Epithelial cell of esophagus (primary cell): ENCODE results near the gene FILIP1L.

ENCODE experiments used
- DNase-seq: peaks from one replicate; pipeline ENCODE4 v3.0.0; 2010; ENCODE audit warnings: low read depth
- H3K4me3 ChIP-seq: 2 replicates; pipeline ENCODE4 v1.5.1; 2011; ENCODE audit warnings: mild to moderate bottlenecking, low read length, control low read depth
- CTCF ChIP-seq: IDR thresholded peaks from 2 replicates; pipeline ENCODE4 v1.5.1; 2011; ENCODE audit warnings: low read depth, mild to moderate bottlenecking, low read length, control low read depth, inconsistent platforms; ENCODE audit not compliant: insufficient read depth; ENCODE audit errors: missing control alignments

FILIP1L gene

DNA sequence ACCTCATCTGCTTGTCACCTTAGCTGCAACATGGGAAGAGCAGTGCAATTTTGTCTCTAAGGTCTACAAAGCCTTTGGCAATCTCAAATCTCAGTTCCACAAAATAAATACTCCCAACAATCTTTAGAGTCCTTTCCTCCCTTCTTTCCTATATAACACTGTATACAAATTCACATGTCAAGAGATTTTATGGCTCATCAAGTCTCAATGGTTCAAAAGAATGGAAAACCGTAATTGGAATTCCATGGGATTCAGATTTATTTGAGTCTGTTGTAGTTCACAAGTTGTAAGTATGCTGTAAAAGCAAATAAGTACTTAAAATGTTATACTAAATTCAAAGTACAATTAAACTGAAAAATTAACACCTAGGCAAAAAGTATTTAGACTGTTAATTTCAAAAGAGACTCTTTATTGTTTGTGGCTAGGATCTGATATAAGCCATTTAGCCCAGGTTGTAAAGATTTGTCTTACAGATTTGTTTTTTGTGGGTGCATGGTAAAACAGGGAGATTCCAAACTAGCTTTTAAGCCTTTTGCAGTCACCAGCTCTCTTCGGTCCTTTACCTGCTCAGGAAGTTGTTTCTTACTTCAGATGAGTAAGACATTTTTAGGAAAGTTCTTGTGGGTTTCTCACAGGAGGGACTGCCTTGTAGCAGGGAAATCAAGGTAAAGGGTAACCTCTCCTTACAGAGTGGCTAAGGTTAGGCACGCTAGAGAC lies 246.5 kb downstream of the FILIP1L start:
- TF ChIP-seq CTCF: no peak

DNA sequence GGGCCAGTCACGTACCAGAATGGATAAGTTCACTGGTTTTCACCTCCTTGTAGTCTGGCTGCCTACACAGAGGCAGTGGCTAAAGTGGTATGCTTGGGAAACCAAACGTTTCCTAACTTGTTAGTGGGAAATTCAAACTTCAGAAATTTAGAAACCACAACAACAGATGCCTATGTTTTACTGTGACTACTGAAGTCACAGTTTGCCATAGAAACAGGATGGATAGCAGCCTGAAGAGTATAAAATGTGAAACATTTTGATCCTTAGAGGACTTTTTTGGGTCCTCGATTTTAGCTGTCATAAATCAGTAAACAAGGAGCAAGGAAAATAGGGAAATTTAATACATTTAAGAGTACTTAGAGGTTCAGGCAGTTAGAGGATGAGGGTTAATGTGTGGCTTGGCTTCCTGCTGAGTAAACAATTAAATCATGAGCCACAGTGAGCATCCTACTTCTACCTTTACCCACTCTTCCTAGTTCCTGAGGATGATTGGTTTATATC lies 248.0 kb downstream of the FILIP1L start:
- no peak for DNase-seq
- no peak for TF ChIP-seq CTCF
- no peak overlapping the region for H3K4me3 ChIP-seq

More for the DNA sequence above, 246.5 kb downstream of the FILIP1L start:
- DNase-seq: no peak
- H3K4me3 ChIP-seq: no peak overlapping the region

DNA sequence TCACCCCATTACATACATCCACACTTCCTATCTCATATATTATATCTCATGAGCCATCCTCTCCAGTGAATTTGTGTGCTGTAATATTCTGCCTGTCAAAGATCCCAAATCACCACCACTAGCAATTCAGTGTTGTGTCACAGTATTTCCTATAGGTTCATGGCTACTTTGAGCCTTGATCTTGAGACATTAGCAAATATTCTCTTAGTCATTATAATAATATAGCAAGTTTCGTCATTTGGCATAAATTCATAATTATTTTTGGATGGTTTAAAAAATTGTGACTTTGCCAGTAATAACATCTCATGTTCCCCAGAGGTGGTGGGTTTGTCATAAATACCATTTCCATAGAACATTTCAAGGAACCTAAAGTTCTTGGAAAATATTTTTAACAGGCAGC lies 249.0 kb downstream of the FILIP1L start:
- H3K4me3 ChIP-seq: no peak overlapping the region
- no peak for DNase-seq
- no peak for TF ChIP-seq CTCF

DNA sequence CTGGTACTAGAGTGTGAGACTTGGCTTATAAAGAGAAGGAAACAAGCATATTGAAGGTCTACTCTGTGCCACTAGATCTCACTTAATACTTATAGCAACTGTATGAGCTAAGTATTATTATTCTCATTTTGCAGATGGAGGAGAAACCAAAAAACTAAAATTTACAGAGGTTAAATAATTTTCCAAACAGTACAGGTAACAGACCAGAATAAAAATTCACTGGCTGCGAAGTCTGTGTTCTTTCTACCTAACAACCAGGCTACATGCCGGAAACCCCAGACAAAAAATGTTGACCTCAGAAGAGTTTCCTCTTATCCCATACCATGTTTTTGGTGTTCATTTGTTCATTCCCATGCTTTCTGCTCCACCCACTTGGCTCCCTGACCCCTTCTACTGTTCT lies 250.0 kb downstream of the FILIP1L start:
- no peak for TF ChIP-seq CTCF
- no peak overlapping the region for H3K4me3 ChIP-seq
- no peak for DNase-seq

GRCh38 chr3:99863588-99863987 lies 250.7 kb downstream of the FILIP1L start:
- no peak for DNase-seq
- no peak for TF ChIP-seq CTCF
- H3K4me3 ChIP-seq: no peak overlapping the region

GRCh38 chr3:99863002-99863401 lies 251.3 kb downstream of the FILIP1L start:
- no peak overlapping the region for H3K4me3 ChIP-seq
- no peak for TF ChIP-seq CTCF
- DNase-seq: no peak

GRCh38 chr3:99862208-99862607 lies 252.1 kb downstream of the FILIP1L start:
- DNase-seq: no peak
- H3K4me3 ChIP-seq: no peak overlapping the region
- no peak for TF ChIP-seq CTCF
